ENCODE measurements around the gene KCNQ1. TPM values are rescaled to one million over a fixed set of nuclear protein-coding genes. Genes with fewer than 3 reads are reported as not detected.

The KCNQ1 gene
- total RNA-seq, 1 experiment from 2014 or later: 0.71 TPM

DNA sequence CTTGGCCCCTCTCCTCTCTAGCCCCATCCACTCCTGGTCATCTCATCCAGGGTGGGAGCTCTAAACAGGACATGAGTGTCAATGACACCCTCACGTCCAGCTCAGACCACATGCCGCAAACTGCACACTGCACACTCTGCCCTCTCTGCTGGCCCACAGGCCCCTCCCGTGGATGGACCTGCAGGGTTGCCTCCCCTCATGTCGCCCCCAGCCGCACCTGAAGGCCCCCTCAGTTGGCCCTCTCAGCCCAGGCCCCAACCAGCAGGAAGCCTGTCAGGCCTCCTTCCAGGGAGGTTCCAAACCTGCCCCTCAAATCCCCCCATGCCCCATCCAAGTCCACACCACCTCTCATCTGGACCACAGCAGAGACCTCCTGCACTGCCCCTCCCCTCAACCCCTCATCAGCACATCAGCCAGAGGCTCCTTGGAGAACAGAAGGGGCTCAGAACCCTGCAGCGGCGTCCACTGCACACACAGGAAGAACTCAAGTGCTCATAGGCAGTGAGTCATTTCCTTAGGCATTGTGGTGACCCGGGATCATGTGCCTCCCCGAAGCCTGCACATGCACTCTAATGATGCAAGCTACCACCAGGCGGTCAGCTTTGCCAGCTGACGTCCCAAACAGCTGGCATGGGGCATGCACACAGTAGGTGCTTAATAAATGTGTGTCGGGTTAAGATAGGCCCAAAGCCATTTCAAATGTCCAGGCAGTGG is 453.7 kb downstream of the KCNQ1 start:
- in situ Hi-C loops (cut with HindIII; ENCODE audit: low pct_unique_long_range_greater_than_20kb, low sequenced_read_pairs): no loop called here
- peak; percentile 95 for DNase-seq (ENCODE audit: low read depth, low spot score)

Small RNAs within 50 kb of the gene (small RNA-seq; reads per million reads assigned to genes)
- gene AC013791.1: 0 reads per million in 2 experiments
- 0 reads per million in 2 experiments for gene COX6CP18
- gene RF01947: 0 reads per million in 2 experiments
- gene RF01948: 0 reads per million in 2 experiments
- 0 reads per million in 2 experiments for gene RF01950

Other genes with a start within 250 kb of the KCNQ1 start
- not detected in 2 replicates for gene ASCL2, start 174.4 kb upstream of the KCNQ1 start, total RNA-seq (2014; rRNA removed; shearing (Covaris generic))
- gene C11orf21, start 143.1 kb upstream of the KCNQ1 start, total RNA-seq (2014; rRNA removed; shearing (Covaris generic)): not detected in 2 replicates
- gene TSPAN32, start 143.0 kb upstream of the KCNQ1 start, total RNA-seq (2014; rRNA removed; shearing (Covaris generic)): not detected in 2 replicates
- 132 and 150 TPM in 2 replicates for gene CD81, start 67.7 kb upstream of the KCNQ1 start, total RNA-seq (2014; rRNA removed; shearing (Covaris generic))
- 36.5 and 43.3 TPM in 2 replicates for gene TSSC4, start 44.3 kb upstream of the KCNQ1 start, total RNA-seq (2014; rRNA removed; shearing (Covaris generic))
- gene TRPM5, start 494 bp upstream of the KCNQ1 start, total RNA-seq (2014; rRNA removed; shearing (Covaris generic)): not detected in 2 replicates

All from SK-MEL-5 (cell line).